GM12873 (cell line): ENCODE measurements around the gene SEMA6A.
A peak's percentile ranks its signal among the peaks of the same experiment; 100 is the strongest.

Experiments used
- TF ChIP-seq, protein P1 (sequence below): IDR thresholded peaks from 2 replicates; pipeline ENCODE4 v1.5.1; 2012; ENCODE audit warnings: low read depth, mild to moderate bottlenecking, moderate library complexity, low read length, control low read depth; ENCODE audit not compliant: insufficient read depth; ENCODE audit errors: missing control alignments

SEMA6A gene

DNA sequence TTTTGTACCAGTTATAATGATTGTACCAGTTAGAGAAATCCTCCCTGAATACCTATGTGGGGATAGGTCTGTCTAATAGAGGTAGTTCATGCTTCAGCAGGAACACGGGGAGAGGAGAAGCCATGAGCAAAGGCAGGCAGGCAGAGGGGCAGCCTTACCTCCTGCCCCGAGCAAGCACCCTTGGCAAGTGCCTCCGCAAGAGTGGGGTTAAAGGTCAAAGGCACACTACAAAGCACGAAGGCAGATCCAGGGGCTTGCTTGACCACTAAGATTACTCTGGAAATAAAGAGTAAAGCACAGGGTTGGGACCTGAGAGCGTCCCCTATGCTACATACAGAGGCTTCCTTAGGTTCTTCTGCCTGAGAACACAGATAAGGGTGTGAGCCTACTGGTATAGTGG, 100.9 kb downstream of the SEMA6A start:
- TF ChIP-seq, protein P1, sequence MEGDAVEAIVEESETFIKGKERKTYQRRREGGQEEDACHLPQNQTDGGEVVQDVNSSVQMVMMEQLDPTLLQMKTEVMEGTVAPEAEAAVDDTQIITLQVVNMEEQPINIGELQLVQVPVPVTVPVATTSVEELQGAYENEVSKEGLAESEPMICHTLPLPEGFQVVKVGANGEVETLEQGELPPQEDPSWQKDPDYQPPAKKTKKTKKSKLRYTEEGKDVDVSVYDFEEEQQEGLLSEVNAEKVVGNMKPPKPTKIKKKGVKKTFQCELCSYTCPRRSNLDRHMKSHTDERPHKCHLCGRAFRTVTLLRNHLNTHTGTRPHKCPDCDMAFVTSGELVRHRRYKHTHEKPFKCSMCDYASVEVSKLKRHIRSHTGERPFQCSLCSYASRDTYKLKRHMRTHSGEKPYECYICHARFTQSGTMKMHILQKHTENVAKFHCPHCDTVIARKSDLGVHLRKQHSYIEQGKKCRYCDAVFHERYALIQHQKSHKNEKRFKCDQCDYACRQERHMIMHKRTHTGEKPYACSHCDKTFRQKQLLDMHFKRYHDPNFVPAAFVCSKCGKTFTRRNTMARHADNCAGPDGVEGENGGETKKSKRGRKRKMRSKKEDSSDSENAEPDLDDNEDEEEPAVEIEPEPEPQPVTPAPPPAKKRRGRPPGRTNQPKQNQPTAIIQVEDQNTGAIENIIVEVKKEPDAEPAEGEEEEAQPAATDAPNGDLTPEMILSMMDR = no peak

DNA sequence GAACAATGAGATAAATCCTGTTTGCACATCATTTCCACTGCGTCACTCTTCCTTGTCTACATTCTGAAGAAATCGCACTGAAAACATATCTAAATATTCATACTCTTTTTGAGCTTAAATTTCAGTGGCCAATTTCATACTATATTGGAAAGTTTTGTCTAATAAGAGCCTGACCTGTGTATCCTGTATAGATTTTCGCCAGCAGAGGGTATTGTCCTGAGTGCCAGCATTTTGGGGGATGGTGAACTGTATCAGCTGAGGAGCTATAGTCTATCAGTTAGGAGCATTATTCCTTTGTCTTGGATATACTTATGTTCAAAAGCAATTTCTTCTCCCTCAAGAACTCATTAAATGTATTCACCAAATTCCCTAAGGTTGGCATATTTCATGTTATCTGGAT, 102.3 kb downstream of the SEMA6A start:
- TF ChIP-seq, protein P1 = peak; percentile 12

DNA sequence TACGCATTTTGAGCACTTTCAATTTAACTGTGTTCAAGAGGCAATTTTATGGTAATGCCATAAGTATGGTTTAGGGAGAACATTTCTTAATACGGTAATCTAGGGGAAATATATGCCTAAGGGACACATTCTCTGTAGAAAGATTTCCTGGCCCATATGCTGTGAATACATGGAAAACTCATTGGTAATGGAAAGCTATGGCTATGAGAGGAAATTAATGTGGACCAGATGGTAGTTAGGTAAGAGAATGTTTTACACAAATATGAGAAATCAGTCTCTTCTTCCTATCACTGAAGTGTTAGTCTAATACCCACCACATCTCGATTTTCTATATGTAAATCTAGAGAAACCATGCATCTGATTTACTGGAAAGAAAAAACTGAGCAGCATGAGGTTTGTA, 105.0 kb downstream of the SEMA6A start:
- TF ChIP-seq, protein P1 = no peak

DNA sequence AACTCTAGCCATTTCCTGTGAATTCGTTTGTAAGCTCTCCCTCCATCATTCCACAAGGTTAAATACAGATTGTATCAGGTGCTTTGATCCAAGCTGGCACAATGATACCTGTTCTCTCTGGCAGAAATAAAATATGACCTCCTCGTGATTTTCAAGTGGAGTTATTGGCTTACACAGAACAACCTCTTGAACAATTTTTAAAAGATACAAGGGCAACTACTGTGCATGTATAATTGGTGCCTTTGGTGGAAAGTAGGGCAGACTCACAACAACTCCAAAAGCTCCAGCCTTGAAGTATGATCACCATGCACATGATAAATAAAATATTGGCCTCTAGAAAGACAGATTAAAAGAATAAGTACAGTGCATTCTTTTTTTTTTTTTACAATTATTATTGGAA, 106.0 kb downstream of the SEMA6A start:
- TF ChIP-seq, protein P1 = no peak

DNA sequence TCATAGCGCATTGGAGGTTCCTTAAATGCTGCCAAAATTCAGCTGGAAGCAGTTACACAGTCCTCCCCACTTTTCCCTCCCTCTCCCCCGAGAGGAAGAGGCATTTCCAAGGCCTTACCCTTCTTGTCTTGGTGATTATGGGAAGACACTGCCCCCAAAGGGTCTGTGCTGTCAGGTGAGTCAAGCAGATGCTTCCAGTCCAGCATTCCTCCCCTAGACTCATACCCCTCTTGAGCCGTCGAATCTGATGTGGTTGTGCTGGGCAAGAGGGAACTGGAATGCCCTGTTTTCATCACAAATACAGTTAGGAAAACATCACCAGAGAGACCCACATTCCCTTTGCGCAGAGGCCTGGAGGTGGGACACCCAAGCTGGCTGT, 107.2 kb downstream of the SEMA6A start:
- TF ChIP-seq, protein P1 = no peak

DNA sequence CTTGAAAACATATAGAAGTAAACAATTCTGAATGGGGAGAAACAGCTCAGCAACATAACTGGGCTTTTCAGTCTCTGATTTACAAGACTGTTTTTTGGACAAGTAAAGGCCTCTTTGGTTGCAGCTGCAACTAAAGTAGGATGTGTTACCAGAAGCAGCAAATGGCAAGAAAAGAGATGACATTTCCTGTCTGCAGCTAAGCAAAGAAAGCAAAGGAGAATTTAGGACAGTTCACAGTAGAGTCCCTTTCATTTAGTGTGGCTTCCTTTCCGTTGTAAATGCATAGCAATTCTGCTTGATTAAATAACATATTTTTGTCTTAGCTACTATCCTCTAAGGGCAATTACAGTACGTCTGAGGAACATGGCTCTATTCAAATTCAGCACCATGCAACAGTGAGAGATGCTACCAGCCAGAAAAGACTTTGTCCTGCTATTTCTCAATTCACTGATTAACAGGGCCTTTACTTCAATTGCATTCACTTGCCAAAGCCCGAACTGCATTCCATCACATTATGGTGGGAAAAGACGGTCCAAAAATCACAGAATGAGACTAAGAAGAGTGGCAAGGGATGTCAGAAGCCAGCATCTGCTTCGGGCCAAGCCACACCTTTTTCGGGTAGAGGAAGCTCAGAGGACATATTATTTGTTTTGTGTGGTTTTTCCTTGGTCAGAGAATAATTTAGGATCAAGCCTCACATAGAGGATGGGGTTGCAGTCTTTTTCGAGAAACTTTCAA, 107.7 kb downstream of the SEMA6A start:
- TF ChIP-seq, protein P1 = no peak

DNA sequence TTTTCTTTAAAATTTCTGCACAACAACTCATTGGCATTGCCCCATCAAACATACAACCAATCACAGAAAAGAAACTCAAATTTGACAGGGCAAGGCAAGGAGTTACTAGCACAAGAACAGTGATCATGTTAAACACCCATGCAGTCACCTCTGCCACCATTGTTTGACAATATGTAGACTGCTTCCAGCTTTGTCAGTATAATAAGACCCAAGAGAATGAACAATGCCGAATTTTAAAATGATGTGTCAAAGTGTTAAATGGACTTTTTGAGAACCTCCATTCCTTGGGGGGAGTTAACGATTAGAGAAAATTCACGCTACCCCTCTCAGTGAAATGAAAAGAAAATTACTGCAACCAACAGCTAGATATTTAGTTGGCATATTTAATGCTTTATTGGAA, 109.2 kb downstream of the SEMA6A start:
- TF ChIP-seq, protein P1 = no peak
